Stimulated activated CD8-positive, alpha-beta memory T cell treated with anti-CD3 and anti-CD28 coated beads, Interleukin-2, amount 100 ng/mL, for 1 hour (primary cell): ENCODE measurements around the gene OR10V1.
"Not testable (repeated sequence)": the region's sequence is repeated elsewhere in the genome, so short reads cannot be mapped to it uniquely, and the experiment has no call there.

Source experiments
- DNase-seq, 2 donors: peaks; one replicate each; pipeline ENCODE4 v3.0.0-alpha.2; 2020; ENCODE audit warnings: low read depth in 2 of 2

OR10V1 gene

DNA sequence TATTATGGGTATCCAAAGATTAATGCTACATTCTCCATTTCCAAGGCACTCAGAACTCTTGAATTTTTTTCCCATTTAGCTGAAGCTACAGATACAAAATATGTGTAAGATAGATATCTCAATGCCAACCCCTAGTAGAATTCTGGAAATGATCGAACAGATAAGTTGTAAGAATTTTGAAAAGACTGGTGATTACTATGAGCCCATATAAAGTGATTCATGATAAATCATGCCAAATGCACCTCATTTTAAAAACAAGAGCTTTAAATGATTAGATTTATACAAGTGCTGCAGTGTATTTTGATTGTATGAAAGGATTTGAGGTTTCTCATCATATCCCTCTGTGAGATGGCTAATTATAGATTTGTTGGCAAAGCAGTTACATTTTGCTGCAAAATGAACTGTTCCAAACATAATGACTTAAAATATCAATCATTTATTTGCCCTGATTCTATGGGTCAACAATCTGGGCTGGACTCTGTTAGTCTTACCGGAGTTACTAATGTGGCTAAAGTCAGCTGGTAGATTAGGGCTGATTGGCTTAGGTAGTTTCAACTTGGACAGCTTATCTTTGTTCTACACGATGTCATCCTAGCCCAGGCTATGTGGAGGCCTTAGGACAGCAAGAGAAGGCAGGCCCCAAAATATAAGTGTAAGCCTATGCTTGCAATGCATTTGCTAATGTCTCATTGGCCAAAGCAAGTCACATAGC is 3.4 kb downstream of the OR10V1 start:
- no peak for DNase-seq

DNA sequence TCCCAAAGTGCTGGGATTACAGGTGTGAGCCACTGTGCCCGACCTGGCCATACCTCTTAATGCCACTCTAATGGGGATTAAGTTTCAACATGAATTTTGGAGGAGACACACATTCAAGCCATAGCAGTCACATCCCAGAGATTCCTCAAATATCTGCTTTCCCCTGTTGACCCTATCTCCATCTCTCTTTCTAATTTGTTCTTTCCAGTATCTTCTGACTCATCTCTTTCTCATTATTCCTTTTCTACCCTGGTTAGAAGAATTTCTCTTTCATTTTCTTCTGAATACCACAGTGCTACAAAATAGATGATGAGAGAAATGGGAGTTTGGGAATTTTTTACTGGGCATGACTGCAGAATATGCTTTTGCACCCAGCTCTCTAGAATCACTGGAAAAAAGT is 5.1 kb downstream of the OR10V1 start:
- DNase-seq, result no peak

DNA sequence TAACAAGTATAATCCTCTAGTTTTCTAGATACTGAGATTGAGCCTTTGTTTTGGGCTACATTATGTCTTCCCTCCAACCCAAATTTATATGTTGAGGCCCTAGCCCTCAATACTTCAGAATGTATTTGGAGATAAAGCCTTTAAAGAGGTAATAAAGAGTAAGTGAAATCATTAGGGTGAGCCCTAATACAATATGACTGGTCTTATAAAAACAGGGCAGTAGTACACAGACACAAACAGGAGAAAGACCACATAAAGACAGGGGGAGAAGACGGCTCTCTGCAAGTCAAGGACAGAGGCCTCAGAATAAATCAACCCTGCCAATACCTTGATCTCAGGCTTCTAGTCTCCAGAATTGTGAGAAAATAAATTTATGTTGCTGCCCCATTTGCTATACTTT is 6.3 kb downstream of the OR10V1 start:
- no peak for DNase-seq

DNA sequence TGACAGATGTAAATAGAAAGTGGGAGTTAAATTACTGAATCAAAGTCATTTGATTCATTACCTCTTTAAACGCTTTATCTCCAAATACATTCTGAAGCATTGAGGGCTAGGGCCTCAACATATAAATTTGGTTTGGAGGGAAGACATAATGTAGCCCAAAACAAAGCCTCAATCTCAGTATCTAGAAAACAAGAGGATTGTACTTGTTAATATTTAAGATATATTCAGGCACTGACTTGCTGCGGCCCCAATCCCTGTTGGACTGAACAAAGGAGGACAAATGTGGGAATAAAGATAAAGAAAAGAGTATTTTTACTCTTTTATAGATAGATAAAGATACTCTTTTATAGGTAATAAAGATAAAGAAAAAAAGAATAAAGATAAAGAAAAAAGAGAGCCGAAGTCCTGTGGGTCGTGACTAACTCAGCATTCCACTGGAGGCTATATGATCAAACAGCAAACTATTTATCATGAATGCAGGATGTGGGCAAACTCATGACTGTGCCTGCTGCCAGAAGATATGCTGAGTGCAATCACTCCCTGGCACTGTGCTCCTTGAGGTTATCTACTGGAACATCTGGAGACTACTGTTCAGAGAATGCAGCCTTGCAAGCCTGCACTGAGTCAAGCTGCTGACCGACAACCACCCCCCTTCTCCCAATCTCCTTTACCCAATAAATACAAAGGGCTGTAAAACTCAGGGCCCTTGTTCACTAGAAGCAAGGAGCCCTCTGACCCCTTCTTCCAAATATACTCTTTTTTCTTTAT is 6.9 kb downstream of the OR10V1 start:
- no peak for DNase-seq

DNA sequence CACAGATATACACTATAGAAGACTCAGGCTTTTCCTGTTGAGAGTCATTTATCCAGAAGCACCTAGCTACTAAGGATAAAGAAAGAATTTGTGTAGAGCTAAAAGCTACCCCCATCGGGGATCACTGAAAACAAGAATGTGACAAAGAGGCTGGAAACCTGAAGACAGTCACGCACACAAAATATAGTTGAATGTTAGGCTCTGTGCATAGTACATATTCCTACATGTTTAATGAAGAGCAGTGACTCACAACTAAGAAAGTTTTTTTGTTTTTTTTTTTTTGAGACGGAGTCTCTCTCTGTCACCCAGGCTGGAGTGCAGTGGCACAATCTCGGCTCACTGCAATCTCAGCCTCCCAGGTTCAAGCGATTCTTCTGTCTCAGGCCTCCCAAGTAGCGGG is 8.4 kb downstream of the OR10V1 start:
- DNase-seq, result no peak

DNA sequence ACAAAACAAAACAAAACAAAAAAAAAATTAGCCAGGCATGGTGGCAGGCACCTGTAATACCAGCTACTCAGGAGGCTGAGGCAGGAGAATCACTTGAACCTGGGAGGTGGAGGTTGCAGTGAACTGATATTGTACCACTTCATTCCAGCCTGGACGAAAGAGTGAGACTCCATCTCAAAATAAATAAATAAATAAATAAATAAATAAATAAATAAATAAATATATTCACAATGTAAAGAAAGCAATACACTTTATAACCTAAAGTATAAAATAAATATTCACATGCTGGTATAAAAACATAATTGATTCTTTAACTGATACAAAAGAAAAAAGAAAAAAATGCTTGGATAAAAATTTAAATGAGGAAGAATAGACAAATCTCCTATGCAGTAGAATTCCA is 10.1 kb downstream of the OR10V1 start:
- not testable (repeated sequence) for DNase-seq

DNA sequence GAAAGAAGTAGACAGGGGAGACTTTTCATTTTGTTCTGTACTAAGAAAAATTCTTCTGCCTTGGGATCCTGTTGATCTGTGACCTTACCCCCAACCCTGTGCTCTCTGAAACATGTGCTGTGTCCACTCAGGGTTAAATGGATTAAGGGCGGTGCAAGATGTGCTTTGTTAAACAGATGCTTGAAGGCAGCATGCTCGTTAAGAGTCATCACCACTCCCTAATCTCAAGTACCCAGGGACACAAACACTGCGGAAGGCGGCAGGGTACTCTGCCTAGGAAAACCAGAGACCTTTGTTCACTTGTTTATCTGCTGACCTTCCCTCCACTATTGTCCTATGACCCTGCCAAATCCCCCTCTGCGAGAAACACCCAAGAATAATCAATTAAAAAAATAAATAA is 13.5 kb downstream of the OR10V1 start:
- not testable (repeated sequence) for DNase-seq

DNA sequence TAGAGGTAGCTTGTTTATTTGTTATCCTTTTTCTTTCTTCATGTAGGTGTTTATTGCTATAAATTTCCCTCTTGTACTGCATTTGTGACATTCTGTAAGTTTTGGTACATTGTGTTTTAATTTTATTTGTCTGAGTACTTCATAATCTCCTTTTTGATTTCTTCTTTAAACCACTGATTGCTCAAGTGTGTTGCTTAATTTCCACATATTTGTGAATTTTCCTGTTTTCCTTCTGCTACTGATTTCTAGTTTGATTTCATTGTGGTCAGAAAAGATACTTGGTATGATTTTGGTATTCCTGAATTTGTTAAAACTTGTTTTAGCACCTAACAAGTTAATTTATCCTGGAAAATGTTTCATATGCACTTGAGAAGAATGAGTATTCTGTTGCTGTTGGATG is 15.1 kb downstream of the OR10V1 start:
- DNase-seq, result no peak

DNA sequence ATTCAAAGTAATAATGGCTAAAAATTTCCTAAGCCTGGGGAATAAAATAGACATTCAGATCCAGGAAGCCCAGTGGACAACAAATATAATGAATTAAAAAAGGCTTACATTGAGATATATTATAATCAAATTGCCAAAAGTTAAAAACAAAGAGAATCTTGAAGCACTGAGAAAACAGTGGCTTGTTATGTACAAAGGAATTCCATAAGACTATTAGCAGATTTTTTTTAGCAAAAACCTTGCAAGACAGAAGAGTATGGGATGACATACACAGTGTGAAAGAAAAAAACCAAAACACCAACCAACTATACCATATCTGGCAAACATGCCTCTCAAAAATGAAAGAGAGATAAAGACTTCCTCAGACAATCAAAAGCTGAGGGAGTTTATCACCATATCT is 20.7 kb downstream of the OR10V1 start:
- no peak for DNase-seq

DNA sequence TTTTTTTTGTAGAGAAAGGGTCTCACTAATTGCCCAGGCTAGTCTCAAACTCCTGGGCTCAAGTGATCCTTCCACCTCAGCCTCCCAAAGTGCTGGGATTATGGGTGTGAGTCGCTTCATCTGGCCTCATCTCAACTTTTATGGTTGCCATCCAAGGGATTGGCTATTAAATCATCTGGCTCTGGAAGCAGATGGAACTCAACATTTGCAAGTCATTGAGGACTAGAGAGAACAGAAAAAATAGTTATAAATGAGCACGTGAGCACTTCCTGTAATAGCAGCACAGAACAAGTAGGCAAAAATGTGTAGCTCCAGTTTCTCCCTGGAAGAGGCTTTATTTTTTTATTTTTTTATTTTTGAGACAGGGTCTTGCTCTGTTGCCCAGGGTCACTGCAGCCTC is 22.5 kb downstream of the OR10V1 start:
- DNase-seq, result no peak

DNA sequence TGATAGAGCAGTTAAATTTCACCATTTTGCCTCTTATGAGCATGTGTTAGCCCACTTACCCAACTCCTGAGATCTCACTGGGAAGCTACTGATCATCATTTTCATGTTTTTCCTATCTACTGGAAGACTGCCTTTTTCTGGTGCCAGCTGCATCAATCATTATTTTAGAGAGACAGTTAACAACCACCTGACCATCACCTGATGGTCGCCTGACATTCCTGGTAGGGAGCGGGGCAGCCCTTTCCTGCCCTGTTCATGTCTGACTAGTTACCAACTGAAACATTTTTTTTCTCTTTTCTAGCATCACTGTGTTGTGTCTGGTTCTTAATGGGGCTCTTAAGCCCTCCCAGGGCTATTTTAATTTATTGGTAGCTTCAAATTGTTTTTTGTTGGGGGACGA is 24.6 kb downstream of the OR10V1 start:
- no peak for DNase-seq

DNA sequence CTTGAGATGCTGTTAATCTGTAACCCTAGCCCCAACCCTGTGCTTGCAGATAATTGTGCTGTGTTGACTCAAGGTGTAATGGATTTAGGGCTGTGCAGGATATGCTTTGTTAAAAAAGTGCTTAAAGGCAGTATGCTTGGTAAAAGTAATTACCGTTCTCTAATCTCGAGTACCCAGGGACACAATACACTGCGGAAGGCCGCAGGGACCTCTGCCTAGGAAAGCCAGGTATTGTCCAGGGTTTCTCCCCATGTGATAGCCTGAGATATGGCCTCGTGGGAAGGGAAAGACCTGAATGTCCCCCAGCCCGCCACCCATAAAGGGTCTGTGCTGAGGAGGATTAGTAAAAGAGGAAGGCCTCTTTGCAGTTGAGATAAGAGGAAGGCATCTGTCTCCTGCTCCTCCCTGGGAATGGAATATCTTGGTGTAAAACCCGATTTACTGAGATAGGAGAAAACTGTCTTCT is 32.4 kb downstream of the OR10V1 start:
- not testable (repeated sequence) for DNase-seq

DNA sequence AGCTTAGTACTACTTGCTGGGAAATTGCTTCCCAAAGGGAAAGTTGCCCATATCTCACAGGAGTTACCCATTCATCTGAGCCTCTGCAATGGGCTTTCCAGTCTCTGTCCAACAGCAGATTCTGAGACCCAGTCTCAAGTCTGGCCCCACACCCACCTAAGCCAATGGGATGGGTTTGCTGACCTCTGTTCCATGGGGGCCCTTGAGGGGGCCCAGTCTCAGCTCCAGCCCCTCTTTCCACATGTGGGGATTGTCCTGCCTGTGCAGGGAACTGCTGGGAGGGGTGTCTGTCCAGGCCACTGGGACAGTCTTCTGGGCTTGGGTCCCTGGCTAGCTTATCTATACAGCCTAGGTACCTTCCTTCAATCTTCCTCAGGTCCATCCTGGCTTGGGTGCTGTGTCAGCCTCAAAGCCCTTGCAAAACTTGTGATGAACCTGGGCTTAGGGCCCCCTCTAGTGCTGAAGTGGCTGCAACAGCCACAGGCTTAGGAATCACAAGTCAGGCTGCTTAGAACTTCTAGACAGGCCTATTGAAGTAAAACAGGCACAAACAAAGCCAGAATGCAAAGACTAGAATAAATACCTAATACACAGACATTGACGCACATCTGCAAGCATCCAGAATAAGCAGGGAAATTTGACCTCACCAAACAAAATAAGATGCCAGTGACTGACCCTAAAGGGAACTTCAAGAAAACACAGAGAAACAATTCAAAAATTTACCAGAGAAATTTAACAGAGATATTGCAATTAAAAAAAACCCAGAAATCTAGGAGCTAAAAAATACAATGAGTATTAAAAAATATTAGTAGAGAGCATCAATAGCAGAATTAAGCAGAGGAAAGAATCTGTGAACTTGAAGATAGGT is 33.1 kb downstream of the OR10V1 start:
- peak; percentile 4 to 33 for DNase-seq

DNA sequence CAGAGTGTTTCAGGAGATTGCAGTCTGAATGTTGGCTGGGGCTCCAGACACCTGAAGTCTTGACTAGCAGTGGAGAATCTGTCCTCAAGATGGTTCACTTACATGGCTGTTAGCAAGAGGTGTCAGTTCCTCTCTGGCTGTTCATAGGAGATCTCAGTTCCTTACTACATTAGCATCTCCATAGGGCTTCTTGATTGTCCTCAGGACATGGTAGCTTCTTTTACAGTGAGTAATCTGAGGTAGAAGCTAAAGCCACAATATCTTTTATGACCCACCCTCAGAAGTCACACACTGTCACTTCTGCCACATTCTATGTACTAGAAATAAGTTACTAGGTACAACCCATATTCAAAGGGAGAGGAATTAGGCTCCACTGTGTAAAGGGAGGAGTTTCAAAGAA is 34.3 kb downstream of the OR10V1 start:
- no peak for DNase-seq

DNA sequence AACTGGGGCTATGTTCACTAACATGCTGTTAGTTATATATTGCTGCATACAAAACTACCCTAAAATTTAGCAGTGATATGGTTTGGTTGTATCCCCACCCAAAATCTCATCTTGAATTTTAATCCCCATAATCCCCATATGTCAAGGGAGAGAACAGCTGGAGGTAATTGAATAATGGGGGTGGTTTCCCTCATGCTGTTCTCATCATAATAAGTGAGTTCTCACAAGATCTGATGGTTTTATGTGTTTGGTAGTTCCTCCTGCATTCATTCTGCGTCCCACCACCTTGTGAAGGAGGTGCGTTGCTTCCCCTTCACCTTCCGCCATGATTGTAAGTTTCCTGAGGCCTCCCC is 34.9 kb downstream of the OR10V1 start:
- DNase-seq, result no peak

DNA sequence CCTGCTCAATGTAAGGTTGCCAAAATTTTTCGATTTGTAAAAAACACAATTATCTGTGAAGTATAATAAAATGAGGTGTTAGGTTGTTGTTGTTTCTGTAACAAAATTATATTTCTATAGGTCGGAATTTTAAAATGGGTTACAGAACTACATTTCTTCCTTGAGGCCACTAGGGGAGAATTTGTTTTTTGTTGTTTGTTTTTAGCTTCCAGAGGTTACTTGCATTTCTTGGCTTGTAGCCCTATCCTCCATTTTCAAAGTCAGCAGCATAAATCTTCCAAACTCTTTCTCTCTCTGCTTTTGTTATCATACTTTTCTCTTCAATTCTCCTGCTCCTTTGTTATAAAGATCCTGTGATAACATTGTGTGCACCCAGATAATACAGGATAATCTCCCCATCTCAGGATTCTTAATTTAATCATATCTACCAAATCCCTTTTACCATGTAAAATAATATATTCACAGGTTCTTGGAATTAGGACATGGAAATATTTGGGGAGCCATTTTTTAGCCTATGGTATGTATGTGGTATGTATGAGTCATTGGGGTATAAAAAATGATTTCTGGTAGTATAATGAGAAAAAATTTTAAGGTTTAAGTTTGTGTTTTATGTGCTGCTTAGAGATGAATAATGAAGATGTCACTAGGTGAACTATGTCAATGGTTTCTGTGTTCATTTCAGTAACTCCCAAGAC is 35.4 kb downstream of the OR10V1 start:
- DNase-seq, result no peak

DNA sequence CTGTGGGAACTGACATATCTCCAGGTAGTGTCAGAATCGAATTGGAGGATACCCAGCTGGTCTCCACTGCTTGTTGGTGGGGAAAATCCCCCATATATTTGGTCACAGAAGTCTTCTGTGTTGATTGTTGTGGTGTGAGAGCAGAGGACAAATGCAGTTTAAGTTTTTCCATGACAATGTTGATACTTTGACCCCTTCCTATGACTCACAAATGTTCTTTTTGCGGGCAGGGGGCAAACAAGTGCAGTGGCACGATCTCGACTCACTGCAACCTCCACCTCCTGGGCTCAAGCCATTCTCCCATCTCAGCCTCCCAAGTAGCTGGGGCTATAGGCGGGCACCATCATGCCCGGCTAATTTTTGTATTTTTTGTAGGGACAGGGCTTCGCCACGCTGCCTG is 37.4 kb downstream of the OR10V1 start:
- DNase-seq, result no peak

DNA sequence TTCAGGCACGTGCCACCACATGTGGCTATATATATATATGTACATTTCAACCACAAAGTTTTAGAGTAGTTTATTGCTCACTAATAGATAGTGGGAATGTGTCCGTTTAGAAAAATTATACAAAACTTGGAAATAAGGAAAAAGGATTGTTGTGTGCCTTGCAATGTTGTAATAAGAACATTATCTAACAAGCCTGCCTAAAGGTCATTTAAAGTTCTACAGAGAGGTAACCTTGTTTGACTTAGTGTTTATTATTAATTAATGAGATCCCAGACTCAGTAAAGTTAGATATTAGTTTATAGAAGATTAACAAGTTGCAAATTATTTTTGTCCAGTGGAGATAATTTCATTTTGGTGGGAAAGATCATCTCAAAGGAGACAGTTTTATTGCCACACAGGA is 39.4 kb downstream of the OR10V1 start:
- no peak for DNase-seq

DNA sequence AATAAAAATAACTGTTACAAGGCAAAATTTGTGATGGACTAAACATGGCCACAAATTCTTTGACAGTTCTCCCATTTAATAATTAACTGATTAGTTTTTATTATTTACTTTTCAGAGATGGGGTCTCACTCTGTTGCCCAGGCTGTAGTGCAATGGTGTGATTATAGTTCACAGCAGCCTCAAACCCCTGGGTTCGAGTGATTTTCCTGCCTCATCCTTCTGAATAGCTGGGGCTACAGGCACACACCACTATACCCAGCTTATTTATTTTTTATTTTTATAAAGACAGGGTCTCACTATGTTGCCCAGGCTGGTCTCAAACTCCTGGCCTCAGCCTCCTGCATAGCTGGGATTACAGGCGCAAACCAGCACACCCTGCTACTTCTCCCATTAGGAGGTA is 40.4 kb downstream of the OR10V1 start:
- no peak for DNase-seq

DNA sequence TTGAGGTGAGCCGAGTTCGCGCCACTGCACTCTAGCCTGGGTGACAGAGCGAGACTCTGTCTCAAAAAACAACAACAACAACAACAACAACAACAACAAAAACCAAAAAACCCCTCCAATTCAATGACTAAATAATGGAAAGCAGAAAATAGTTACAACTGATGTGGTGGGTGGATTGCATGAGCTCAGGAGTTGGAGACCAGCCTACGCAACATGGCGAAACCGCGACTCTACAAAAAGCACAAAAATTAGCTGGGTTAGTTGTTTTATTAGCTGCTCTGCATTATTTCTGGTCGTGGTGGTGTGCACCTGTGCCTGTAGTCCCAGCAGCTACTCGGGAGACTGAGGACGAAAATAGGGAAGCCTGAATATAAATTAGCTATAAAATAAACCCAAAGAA is 42.2 kb downstream of the OR10V1 start:
- DNase-seq, result no peak

DNA sequence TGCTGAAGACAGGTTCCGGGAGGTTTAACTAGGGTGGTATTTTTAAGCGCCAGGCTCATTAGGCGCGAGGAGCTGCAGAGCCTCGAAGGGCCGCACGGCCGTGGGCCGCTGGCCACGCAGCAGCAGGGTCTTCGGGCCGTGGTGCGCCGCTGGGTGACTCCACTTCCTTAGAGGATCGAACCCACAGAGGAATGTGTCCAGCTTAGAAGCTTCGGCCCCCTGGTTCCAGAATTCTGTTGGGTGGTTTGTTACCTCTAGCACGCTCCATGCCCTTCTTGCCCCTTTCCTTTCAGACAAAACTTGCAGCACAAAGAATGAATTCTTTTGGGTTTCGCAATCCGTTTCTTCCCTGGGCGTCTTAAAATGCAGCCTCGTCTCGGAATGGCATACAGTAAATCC is 44.0 kb downstream of the OR10V1 start:
- no peak for DNase-seq
